H9 (cell line): ENCODE results near the gene DNM2. TPM values are rescaled to one million over a fixed set of nuclear protein-coding genes. Genes with fewer than 3 reads are reported as not detected.

Experiments
- DNase-seq: peaks from one replicate; pipeline ENCODE4 v3.0.0-alpha.2; 2017
- H2AFZ ChIP-seq: one replicate; pipeline ENCODE4 v1.6.1; 2013; ENCODE audit warnings: mild to moderate bottlenecking, low read length, control low read depth, moderate library complexity
- H2AK5ac ChIP-seq: 2 replicates; pipeline ENCODE4 v1.6.1; 2013; ENCODE audit warnings: low read length, control low read depth, mixed read lengths; ENCODE audit not compliant: insufficient read length
- H2BK120ac ChIP-seq: one replicate; pipeline ENCODE4 v1.6.1; 2013; ENCODE audit warnings: low read depth, mild to moderate bottlenecking, low read length, control low read depth, inconsistent platforms; ENCODE audit not compliant: poor library complexity, severe bottlenecking
- H2BK12ac ChIP-seq: 2 replicates; pipeline ENCODE4 v1.6.1; 2013; ENCODE audit warnings: low read length, control low read depth, mixed read lengths, low read depth; ENCODE audit not compliant: insufficient read length
- H2BK15ac ChIP-seq: 2 replicates; pipeline ENCODE4 v1.6.1; 2013; ENCODE audit warnings: low read depth, low read length, control low read depth
- H2BK20ac ChIP-seq: one replicate; pipeline ENCODE4 v1.6.1; 2013; ENCODE audit warnings: low read depth, mild to moderate bottlenecking, low read length, control low read depth, inconsistent platforms; ENCODE audit not compliant: poor library complexity, severe bottlenecking
- H2BK5ac ChIP-seq: 2 replicates; pipeline ENCODE4 v1.6.1; 2013; ENCODE audit warnings: low read length, control low read depth, mixed read lengths; ENCODE audit not compliant: insufficient read length
- H3K14ac ChIP-seq: 2 replicates; pipeline ENCODE4 v1.6.1; 2013; ENCODE audit warnings: low read length, control low read depth; ENCODE audit not compliant: insufficient read depth
- H3K18ac ChIP-seq: 2 replicates; pipeline ENCODE4 v1.6.1; 2013; ENCODE audit warnings: low read depth, mild to moderate bottlenecking, mixed read lengths, low read length, control low read depth; ENCODE audit not compliant: insufficient read length
- H3K23ac ChIP-seq: 2 replicates; pipeline ENCODE4 v1.6.1; 2013; ENCODE audit warnings: low read length, control low read depth, mixed read lengths, low read depth; ENCODE audit not compliant: insufficient read length
- H3K23me2 ChIP-seq: 2 replicates; pipeline ENCODE4 v1.6.1; 2013; ENCODE audit warnings: low read depth, mild to moderate bottlenecking, mixed read lengths, low read length, control low read depth; ENCODE audit not compliant: insufficient read length, poor library complexity, severe bottlenecking
- H3K27ac ChIP-seq: 2 replicates; pipeline ENCODE4 v1.5.1; 2013; ENCODE audit warnings: low read length, control low read depth, mixed read lengths, low read depth; ENCODE audit not compliant: insufficient read length
- H3K27me3 ChIP-seq: 2 replicates; pipeline ENCODE4 v1.6.1; 2013; ENCODE audit warnings: low read length, control low read depth, inconsistent platforms; ENCODE audit not compliant: insufficient read depth
- H3K4ac ChIP-seq: 2 replicates; pipeline ENCODE4 v1.6.1; 2013; ENCODE audit warnings: low read depth, mild to moderate bottlenecking, control low read depth, inconsistent platforms, low read length, moderate library complexity
- H3K4me1 ChIP-seq: 2 replicates; pipeline ENCODE4 v1.6.1; 2013; ENCODE audit warnings: low read length, control low read depth, inconsistent platforms; ENCODE audit not compliant: insufficient read depth
- H3K4me2 ChIP-seq: 2 replicates; pipeline ENCODE4 v1.6.1; 2013; ENCODE audit warnings: low read length, control low read depth, mixed read lengths; ENCODE audit not compliant: insufficient read length, insufficient read depth
- H3K56ac ChIP-seq: 2 replicates; pipeline ENCODE4 v1.6.1; 2013; ENCODE audit warnings: low read depth, mild to moderate bottlenecking, mixed read lengths, low read length, control low read depth; ENCODE audit not compliant: insufficient read length
- H3K79me1 ChIP-seq: 2 replicates; pipeline ENCODE4 v1.6.1; 2013; ENCODE audit warnings: low read depth, mild to moderate bottlenecking, moderate library complexity, low read length, control low read depth, inconsistent platforms; ENCODE audit not compliant: insufficient read depth, poor library complexity, severe bottlenecking
- H3K79me2 ChIP-seq: 2 replicates; pipeline ENCODE4 v1.6.1; 2013; ENCODE audit warnings: low read length, control low read depth, inconsistent platforms; ENCODE audit not compliant: insufficient read depth
- H3K9ac ChIP-seq: 2 replicates; pipeline ENCODE4 v1.6.1; 2013; ENCODE audit warnings: low read length, control low read depth, mixed read lengths; ENCODE audit not compliant: insufficient read length; ENCODE audit errors: extremely low read depth
- H3K9me3 ChIP-seq: one replicate; pipeline ENCODE4 v1.6.1; 2013; ENCODE audit warnings: low read depth, low read length, inconsistent platforms; ENCODE audit not compliant: control insufficient read depth
- H3T11ph ChIP-seq: one replicate; pipeline ENCODE4 v1.6.1; 2013; ENCODE audit warnings: mild to moderate bottlenecking, low read length, control low read depth, inconsistent platforms
- H4K20me1 ChIP-seq: one replicate; pipeline ENCODE4 v1.6.1; 2013; ENCODE audit not compliant: control insufficient read depth, insufficient read length, insufficient read depth
- H4K5ac ChIP-seq: 2 replicates; pipeline ENCODE4 v1.6.1; 2013; ENCODE audit warnings: low read depth, mild to moderate bottlenecking, mixed read lengths, low read length, control low read depth; ENCODE audit not compliant: insufficient read length
- H4K8ac ChIP-seq: replicated peaks from 2 replicates; pipeline ENCODE4 v1.6.1; 2013; ENCODE audit warnings: low read length, control low read depth, mixed read lengths, low read depth; ENCODE audit not compliant: insufficient read length
- H4K91ac ChIP-seq: 2 replicates; pipeline ENCODE4 v1.6.1; 2013; ENCODE audit warnings: low read depth, mild to moderate bottlenecking, moderate library complexity, mixed read lengths, low read length, control low read depth; ENCODE audit not compliant: insufficient read length
- H3K27ac Mint-ChIP-seq, 3 experiments: 2 replicates in 2 of 3; 3 replicates in 1 of 3; pipeline ENCODE4 v1.8.0; 2020 to 2021; ENCODE audit warnings: mixed read lengths in 3 of 3, mild to moderate bottlenecking in 1 of 3, moderate library complexity in 1 of 3
- H3K27me3 Mint-ChIP-seq: 2 replicates; pipeline ENCODE4 v1.8.0; 2021; ENCODE audit warnings: low read depth, mild to moderate bottlenecking, moderate library complexity, mixed read lengths
- H3K36me3 Mint-ChIP-seq, 3 experiments: 2 replicates in 2 of 3; 3 replicates in 1 of 3; pipeline ENCODE4 v1.8.0; 2020 to 2021; ENCODE audit warnings: low read depth in 3 of 3, mixed read lengths in 3 of 3; ENCODE audit not compliant: insufficient read depth in 1 of 3
- H3K4me1 Mint-ChIP-seq, 2 experiments: 2 replicates each; pipeline ENCODE4 v1.8.0; 2020; ENCODE audit warnings: mixed read lengths in 2 of 2
- H3K4me3 Mint-ChIP-seq, 2 experiments: 2 replicates in 1 of 2; 3 replicates in 1 of 2; pipeline ENCODE4 v1.8.0; 2020 to 2021; ENCODE audit warnings: mild to moderate bottlenecking in 2 of 2, mixed read lengths in 2 of 2, moderate library complexity in 1 of 2
- H3K9me3 Mint-ChIP-seq, 2 experiments: 2 replicates in 1 of 2; 3 replicates in 1 of 2; pipeline ENCODE4 v1.8.0; 2020; ENCODE audit warnings: mild to moderate bottlenecking in 2 of 2, mixed read lengths in 2 of 2, moderate library complexity in 1 of 2
- CTCF ChIP-seq: fragments of 200-600 bp; sonication (generic); conservative IDR thresholded peaks from 3 replicates; pipeline ENCODE4 v1.8.0; 2021; ENCODE audit warnings: antibody characterized with exemption, mild to moderate bottlenecking
- WGBS: extraction: QIAGEN DNeasy Blood & Tissue Kit; methylation state at CpG from one replicate; pipeline ENCODE4 v1.1.7; 2013; ENCODE audit warnings: missing lambda C conversion rate, low lambda C conversion rate, mixed read lengths; ENCODE audit not compliant: insufficient read length; ENCODE audit errors: extremely low coverage; 5-methylcytosine and 5-hydroxymethylcytosine counted together
- total RNA-seq: library from RNA; stranded (reverse); gene quantifications from 2 replicates; pipeline ENCODE4 v1.2.1, GENCODE V29; 2021

Gene DNM2
- total RNA-seq, 1 experiment from 2014 or later, result 152 TPM

DNA sequence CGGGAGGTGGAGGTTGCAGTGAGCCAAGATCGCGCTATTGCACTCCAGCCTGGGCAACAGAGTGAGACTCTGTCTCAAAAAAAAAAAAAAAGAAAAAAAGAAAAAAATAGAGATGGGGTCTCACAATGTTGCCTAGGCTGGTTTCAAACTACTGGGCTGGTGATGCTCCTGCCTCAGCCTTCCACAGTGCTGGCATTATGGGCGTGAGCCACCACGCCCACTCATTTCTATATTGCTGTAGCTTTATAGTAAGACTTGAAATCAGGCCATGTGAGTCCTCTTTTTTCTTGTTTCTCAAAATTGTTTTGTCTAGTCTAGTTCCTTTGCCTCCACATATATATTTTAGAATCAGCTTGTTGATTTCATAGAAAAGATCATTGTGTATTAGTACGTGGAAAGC is 18.3 kb downstream of the DNM2 start:
- Histone ChIP-seq H4K91ac (no peak overlapping the region), H2BK120ac (no peak overlapping the region), H4K20me1 (no peaks in the 10 kb centered on the region), H4K8ac (no peak overlapping the region), H3K56ac (no peak overlapping the region), H3K18ac (no peak overlapping the region), H2AK5ac (no peak overlapping the region), H3K23me2 (no peaks in the 10 kb centered on the region), H3K14ac (no peak overlapping the region), H2BK20ac (no peak overlapping the region), H3K27ac (no peak overlapping the region), H3K4ac (no peak overlapping the region), H3K4me1 (no peaks in the 10 kb centered on the region), H3K27me3 (no peaks in the 10 kb centered on the region), H3K9me3 (no peaks in the 10 kb centered on the region), H2BK15ac (no peak overlapping the region), H2AFZ (no peak overlapping the region), H3K9ac (no peak overlapping the region), H4K5ac (no peak overlapping the region), H3K79me1 (peaks cover 5% of the 10 kb centered on the region), H3K79me2 (peaks cover 2% of the 10 kb centered on the region; the same call in 1 of the 2 replicates), H3K23ac (no peak overlapping the region), H3T11ph (no peak overlapping the region), H2BK12ac (no peak overlapping the region), H2BK5ac (no peak overlapping the region), H3K4me2 (no peak overlapping the region)
- Mint-ChIP-seq H3K27ac (no peak overlapping the region; a peak in 1 of 7 replicates), H3K27me3 (no peaks in the 10 kb centered on the region), H3K4me3 (no peak overlapping the region), H3K36me3 (peaks cover 6 to 15% (median 11%) of the 10 kb centered on the region in 3 experiments; a peak in 6 of 7 replicates), H3K9me3 (peaks cover 5 to 7% of the 10 kb centered on the region in 2 experiments; a peak in 4 of 5 replicates), H3K4me1 (peaks cover 4 to 11% of the 10 kb centered on the region in 2 experiments)
- no peak for TF ChIP-seq CTCF
- DNase-seq, result no peak
- WGBS, result no CpG with 5 or more reads among the region's 6 CpGs
